Measurements from ENCODE around the gene JTB. TPM values are rescaled to one million over a fixed set of nuclear protein-coding genes. Genes with fewer than 3 reads are reported as not detected.

The JTB gene
- total and polyA plus RNA-seq, 2 experiments from 2014 or later: 213 to 217 TPM

DNA sequence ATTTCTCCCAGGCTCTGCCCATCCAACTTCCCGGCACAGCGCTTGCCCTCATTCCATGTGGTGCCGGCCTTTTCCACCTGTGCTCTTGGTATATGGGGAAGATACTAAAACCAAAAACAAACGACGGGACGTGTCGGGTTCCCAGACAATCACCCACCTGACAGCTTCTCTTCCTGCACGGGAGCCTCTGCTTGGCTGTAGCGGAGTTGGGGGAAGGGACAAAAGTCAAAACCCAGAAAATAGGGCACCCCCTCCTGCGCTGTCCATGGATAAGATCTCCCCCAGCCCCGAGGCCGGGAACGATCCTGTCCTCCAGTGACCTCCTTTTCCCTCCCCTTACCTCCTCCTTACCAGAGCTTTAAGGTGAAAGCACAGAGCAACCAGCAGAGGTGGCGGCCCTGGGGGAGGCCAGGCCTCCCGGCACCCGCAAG is 640 bp downstream of the JTB start:
- peak overlapping the region; percentile 93 for H3K27ac ChIP-seq
- H4K20me1 ChIP-seq (ENCODE audit: insufficient read depth, poor library complexity, severe bottlenecking): peaks cover 3% of the 10 kb centered on the region
- peak overlapping the region; percentile 75 for H3K4me3 ChIP-seq
- no peaks in the 10 kb centered on the region for H3K9me2 ChIP-seq (replicated peaks; ENCODE audit: insufficient read depth)
- H3K79me2 ChIP-seq: peaks cover 27% of the 10 kb centered on the region
- no peak for DNase-seq (ENCODE audit: low spot score)
- no peaks in the 10 kb centered on the region for H3K27me3 ChIP-seq
- 1% methylated on average over 16 of the region's 16 CpGs for WGBS (ENCODE audit: low lambda C conversion rate, missing lambda C conversion rate)
- no peaks in the 10 kb centered on the region for H3K9me3 ChIP-seq (ENCODE audit: low read depth)
- H3K4me2 ChIP-seq: peak overlapping the region; percentile 99
- TF ChIP-seq EZH2phosphoT487 (IDR thresholded peaks at IDR 0.05; ENCODE audit: low read depth, severe bottlenecking, unreplicated experiment) (no peak), CTCF (IDR thresholded peaks at IDR 0.05; ENCODE audit: poor library complexity) (no peak), EZH2 (IDR thresholded peaks at IDR 0.05; ENCODE audit: borderline replicate concordance) (no peak)
- H3K4me1 ChIP-seq (ENCODE audit: insufficient read depth): peaks cover 14% of the 10 kb centered on the region
- H2AFZ ChIP-seq: peak overlapping the region; percentile 72
- H3K36me3 ChIP-seq (replicated peaks; ENCODE audit: insufficient read depth, low read depth): no peaks in the 10 kb centered on the region

- no peak overlapping the region for H2AFZ ChIP-seq
- DNase-seq (ENCODE audit: low spot score): no peak
- 90% methylated on average over 7 of the region's 7 CpGs for WGBS (ENCODE audit: low lambda C conversion rate, missing lambda C conversion rate)
- no peak overlapping the region for H3K27ac ChIP-seq
- H3K4me2 ChIP-seq: no peak overlapping the region
- H4K20me1 ChIP-seq (ENCODE audit: insufficient read depth, poor library complexity, severe bottlenecking): peaks cover 3% of the 10 kb centered on the region
- H3K9me3 ChIP-seq (ENCODE audit: low read depth): no peaks in the 10 kb centered on the region
- no peaks in the 10 kb centered on the region for H3K36me3 ChIP-seq (replicated peaks; ENCODE audit: insufficient read depth, low read depth)
- H3K4me1 ChIP-seq (ENCODE audit: insufficient read depth): peaks cover 12% of the 10 kb centered on the region
- H3K27me3 ChIP-seq: no peaks in the 10 kb centered on the region
- TF ChIP-seq EZH2phosphoT487 (IDR thresholded peaks at IDR 0.05; ENCODE audit: low read depth, severe bottlenecking, unreplicated experiment) (no peak), CTCF (IDR thresholded peaks at IDR 0.05; ENCODE audit: poor library complexity) (no peak), EZH2 (IDR thresholded peaks at IDR 0.05; ENCODE audit: borderline replicate concordance) (no peak)
- no peaks in the 10 kb centered on the region for H3K9me2 ChIP-seq (replicated peaks; ENCODE audit: insufficient read depth)
- H3K79me2 ChIP-seq: peaks cover 23% of the 10 kb centered on the region
- no peak overlapping the region for H3K4me3 ChIP-seq
These were observed 3.9 kb downstream of the JTB start for GRCh38 chr1:153973525-153973924.

DNA sequence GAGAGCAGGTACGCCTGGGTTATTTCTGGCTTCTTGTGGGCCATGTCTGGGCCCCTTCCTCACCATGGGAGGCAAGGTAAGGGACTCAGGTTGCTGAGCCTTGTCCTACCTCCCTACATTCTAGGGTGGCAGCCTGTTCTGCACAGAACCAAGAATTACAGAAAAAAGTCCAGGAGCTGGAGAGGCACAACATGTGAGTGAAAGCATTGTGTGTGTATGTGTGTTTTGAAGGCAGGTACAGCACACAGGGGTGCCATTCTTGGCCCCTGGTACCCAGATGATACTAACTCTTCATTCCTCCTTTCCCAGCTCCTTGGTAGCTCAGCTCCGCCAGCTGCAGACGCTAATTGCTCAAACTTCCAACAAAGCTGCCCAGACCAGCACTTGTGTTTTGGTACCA is 4.4 kb downstream of the JTB start:
- Histone ChIP-seq H2AFZ (no peak overlapping the region), H3K4me3 (no peak overlapping the region), H3K9me3 (ENCODE audit: low read depth) (no peaks in the 10 kb centered on the region), H3K4me2 (no peak overlapping the region), H3K36me3 (replicated peaks; ENCODE audit: insufficient read depth, low read depth) (no peaks in the 10 kb centered on the region), H3K4me1 (ENCODE audit: insufficient read depth) (peaks cover 10% of the 10 kb centered on the region), H3K27ac (no peak overlapping the region), H3K27me3 (no peaks in the 10 kb centered on the region), H3K79me2 (peaks cover 23% of the 10 kb centered on the region), H4K20me1 (ENCODE audit: insufficient read depth, poor library complexity, severe bottlenecking) (peaks cover 3% of the 10 kb centered on the region), H3K9me2 (replicated peaks; ENCODE audit: insufficient read depth) (no peaks in the 10 kb centered on the region)
- no peak for DNase-seq (ENCODE audit: low spot score)
- TF ChIP-seq EZH2 (IDR thresholded peaks at IDR 0.05; ENCODE audit: borderline replicate concordance): no peak
- TF ChIP-seq EZH2phosphoT487 (IDR thresholded peaks at IDR 0.05; ENCODE audit: low read depth, severe bottlenecking, unreplicated experiment): no peak
- 96% methylated on average over 3 of the region's 3 CpGs for WGBS (ENCODE audit: low lambda C conversion rate, missing lambda C conversion rate)

GRCh38 chr1:153970346-153970745 is 7.1 kb downstream of the JTB start:
- Histone ChIP-seq H2AFZ (no peak overlapping the region), H3K27ac (no peak overlapping the region), H3K27me3 (no peaks in the 10 kb centered on the region), H3K36me3 (replicated peaks; ENCODE audit: insufficient read depth, low read depth) (no peaks in the 10 kb centered on the region), H3K9me2 (replicated peaks; ENCODE audit: insufficient read depth) (no peaks in the 10 kb centered on the region), H3K4me2 (no peak overlapping the region), H4K20me1 (ENCODE audit: insufficient read depth, poor library complexity, severe bottlenecking) (no peaks in the 10 kb centered on the region), H3K4me1 (ENCODE audit: insufficient read depth) (peaks cover 5% of the 10 kb centered on the region), H3K4me3 (no peak overlapping the region), H3K9me3 (ENCODE audit: low read depth) (no peaks in the 10 kb centered on the region), H3K79me2 (peaks cover 11% of the 10 kb centered on the region)
- WGBS (ENCODE audit: low lambda C conversion rate, missing lambda C conversion rate): 97% methylated on average over 2 of the region's 2 CpGs
- no peak for DNase-seq (ENCODE audit: low spot score)
- TF ChIP-seq EZH2 (IDR thresholded peaks at IDR 0.05; ENCODE audit: borderline replicate concordance) (no peak), CTCF (IDR thresholded peaks at IDR 0.05; ENCODE audit: poor library complexity) (no peak), EZH2phosphoT487 (IDR thresholded peaks at IDR 0.05; ENCODE audit: low read depth, severe bottlenecking, unreplicated experiment) (no peak)
